WTC11 (cell line): Measurements from ENCODE around the gene FAU. TPM values are rescaled to one million over a fixed set of nuclear protein-coding genes. Genes with fewer than 3 reads are reported as not detected.

Experiments
- ELF4 ChIP-seq: sonication (generic); formaldehyde crosslinking; IDR thresholded peaks from 2 replicates; pipeline ENCODE4 v1.8.1; 2022; ENCODE audit warnings: low read depth, mild to moderate bottlenecking, moderate library complexity, missing genetic modification reagents
- ESRRA ChIP-seq: sonication (generic); formaldehyde crosslinking; IDR thresholded peaks from 2 replicates; pipeline ENCODE4 v1.8.1; 2022; ENCODE audit warnings: mild to moderate bottlenecking, missing genetic modification reagents, borderline replicate concordance
- FOXK1 ChIP-seq: sonication (generic); formaldehyde crosslinking; IDR thresholded peaks from 2 replicates; pipeline ENCODE4 v1.8.0; 2022; ENCODE audit warnings: mild to moderate bottlenecking, moderate library complexity, missing genetic modification reagents
- FOXP1 ChIP-seq: sonication (generic); formaldehyde crosslinking; IDR thresholded peaks from 2 replicates; pipeline ENCODE4 v1.8.0; 2022; ENCODE audit warnings: missing genetic modification reagents, mild to moderate bottlenecking, moderate library complexity, borderline replicate concordance
- GABPB1 ChIP-seq: sonication (generic); formaldehyde crosslinking; IDR thresholded peaks from 2 replicates; pipeline ENCODE4 v1.8.1; 2023; ENCODE audit warnings: mild to moderate bottlenecking, missing genetic modification reagents
- GRHL2 ChIP-seq: fragments of 250-450 bp; sonication (Bioruptor Pico); IDR thresholded peaks from 2 replicates; pipeline ENCODE4 v1.8.0; 2022; ENCODE audit warnings: mild to moderate bottlenecking, moderate library complexity; ENCODE audit not compliant: insufficient replicate concordance, severe bottlenecking
- HMGA2 ChIP-seq: fragments of 250-450 bp; sonication (Bioruptor Pico); IDR thresholded peaks from 2 replicates; pipeline ENCODE4 v1.4.0; 2021; ENCODE audit warnings: mild to moderate bottlenecking, moderate library complexity
- MXD4 ChIP-seq: fragments of 250-450 bp; sonication (Bioruptor Pico); IDR thresholded peaks from 2 replicates; pipeline ENCODE4 v1.8.0; 2021; ENCODE audit warnings: mild to moderate bottlenecking, moderate library complexity, borderline replicate concordance
- NFYB ChIP-seq: sonication (generic); formaldehyde crosslinking; conservative IDR thresholded peaks from 2 replicates; pipeline ENCODE4 v1.8.0; 2022; ENCODE audit warnings: low read depth, missing genetic modification reagents
- OVOL2 ChIP-seq: fragments of 250-450 bp; sonication (Bioruptor Pico); IDR thresholded peaks from 2 replicates; pipeline ENCODE4 v1.9.0; 2021; ENCODE audit warnings: mild to moderate bottlenecking, borderline replicate concordance
- SOX15 ChIP-seq: fragments of 250-450 bp; sonication (Bioruptor Pico); IDR thresholded peaks from 2 replicates; pipeline ENCODE4 v1.9.0; 2021; ENCODE audit warnings: mild to moderate bottlenecking
- TEAD1 ChIP-seq: sonication (generic); formaldehyde crosslinking; IDR thresholded peaks from 2 replicates; pipeline ENCODE4 v1.8.0; 2022; ENCODE audit warnings: mild to moderate bottlenecking, missing genetic modification reagents
- TEAD4 ChIP-seq: sonication (generic); formaldehyde crosslinking; IDR thresholded peaks from 2 replicates; pipeline ENCODE4 v1.8.0; 2022; ENCODE audit warnings: mild to moderate bottlenecking, missing genetic modification reagents
- TP53 ChIP-seq: sonication (generic); formaldehyde crosslinking; IDR thresholded peaks from 2 replicates; pipeline ENCODE4 v1.8.1; 2023; ENCODE audit warnings: mild to moderate bottlenecking, missing genetic modification reagents
- ZNF121 ChIP-seq: sonication (generic); formaldehyde crosslinking; IDR thresholded peaks from 2 replicates; pipeline ENCODE4 v1.8.0; 2023; ENCODE audit warnings: missing genetic modification reagents
- ZNF138 ChIP-seq: sonication (generic); formaldehyde crosslinking; conservative IDR thresholded peaks from 2 replicates; pipeline ENCODE4 v1.8.1; 2022; ENCODE audit warnings: mild to moderate bottlenecking, moderate library complexity, missing genetic modification reagents
- ZNF232 ChIP-seq: sonication (generic); formaldehyde crosslinking; IDR thresholded peaks from 2 replicates; pipeline ENCODE4 v1.8.0; 2022; ENCODE audit warnings: mild to moderate bottlenecking, missing genetic modification reagents
- total RNA-seq: library from RNA; stranded (reverse); gene quantifications from 3 replicates; pipeline ENCODE4 v1.2.3, GENCODE V29; 2021
- TF ChIP-seq, protein P1 (sequence below): sonication (generic); formaldehyde crosslinking; IDR thresholded peaks from 2 replicates; pipeline ENCODE4 v1.8.0; 2022; ENCODE audit warnings: mild to moderate bottlenecking, missing genetic modification reagents
- TF ChIP-seq, protein P2 (sequence below): sonication (generic); formaldehyde crosslinking; IDR thresholded peaks from 2 replicates; pipeline ENCODE4 v1.8.0; 2022; ENCODE audit warnings: mild to moderate bottlenecking, missing genetic modification reagents
- TF ChIP-seq, protein P3 (sequence below): sonication (generic); formaldehyde crosslinking; IDR thresholded peaks from 2 replicates; pipeline ENCODE4 v1.8.0; 2023; ENCODE audit warnings: missing genetic modification reagents
- TF ChIP-seq, protein P4 (sequence below): sonication (generic); formaldehyde crosslinking; conservative IDR thresholded peaks from 2 replicates; pipeline ENCODE4 v1.8.1; 2022; ENCODE audit warnings: mild to moderate bottlenecking, missing genetic modification reagents
- TF ChIP-seq, protein P5 (sequence below): sonication (generic); formaldehyde crosslinking; IDR thresholded peaks from 2 replicates; pipeline ENCODE4 v1.8.0; 2023; ENCODE audit warnings: missing genetic modification reagents, mild to moderate bottlenecking, borderline replicate concordance
- TF ChIP-seq, protein P6 (sequence below): sonication (generic); formaldehyde crosslinking; IDR thresholded peaks from 2 replicates; pipeline ENCODE4 v1.8.0; 2022; ENCODE audit warnings: mild to moderate bottlenecking, missing genetic modification reagents
- TF ChIP-seq, protein P7 (sequence below): sonication (generic); formaldehyde crosslinking; IDR thresholded peaks from 2 replicates; pipeline ENCODE4 v1.8.0; 2022; ENCODE audit warnings: mild to moderate bottlenecking, missing genetic modification reagents
- TF ChIP-seq, protein P8 (sequence below): fragments of 250-450 bp; sonication (Bioruptor Pico); IDR thresholded peaks from 2 replicates; pipeline ENCODE4 v1.9.0; 2021; ENCODE audit warnings: mild to moderate bottlenecking

FAU gene
- total RNA-seq, 1 experiment from 2014 or later = 991 TPM

DNA sequence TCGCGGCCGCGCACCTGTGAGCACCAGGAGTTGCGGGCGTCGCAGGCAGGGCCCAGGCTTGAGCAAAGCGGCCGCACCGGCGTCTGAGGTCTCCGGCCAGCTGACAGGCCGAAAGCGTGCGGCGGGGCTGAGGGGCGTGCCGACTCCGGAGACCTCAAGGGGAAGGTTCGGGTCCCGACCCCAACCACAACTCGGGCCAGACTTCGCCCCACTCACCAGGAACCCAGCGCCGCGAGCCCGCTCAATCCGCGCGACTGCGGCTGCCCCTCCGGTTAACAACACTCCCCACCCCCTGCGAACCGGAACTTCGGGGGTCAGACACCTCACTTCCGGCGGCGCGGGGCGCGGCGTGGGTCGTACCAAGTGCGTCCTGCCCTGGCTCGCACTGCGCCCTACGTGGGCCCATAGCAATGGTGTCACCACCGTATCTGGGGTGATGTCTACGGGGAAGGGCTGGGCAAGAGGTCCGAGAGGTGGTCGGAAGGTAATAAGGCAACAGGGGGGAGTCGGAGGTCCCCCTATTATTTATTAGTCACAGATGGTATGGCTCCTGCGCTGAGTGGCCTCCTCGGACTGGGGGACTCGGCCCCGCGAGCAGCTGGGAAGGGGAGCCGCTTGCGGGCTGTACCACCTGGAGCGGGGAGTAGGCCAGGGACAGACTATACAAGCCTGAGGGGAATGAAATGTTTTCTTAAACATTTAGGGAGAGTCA lies 12.5 kb upstream of the FAU start, which contains the start of gene SYVN1 (continued):
- TF ChIP-seq OVOL2 (CRISPR knock-in tag) (no peak), ZNF121 (peak; percentile 39; the same call in 1 of the 2 replicates), GABPB1 (CRISPR knock-in tag) (peak; percentile 59; the same call in 1 of the 2 replicates), HMGA2 (CRISPR knock-in tag) (peak; percentile 13; the same call in 1 of the 2 replicates), ZNF232 (0 out of 2 replicates have a peak, but pooled peaks have one; percentile 2), SOX15 (CRISPR knock-in tag) (no peak), FOXP1 (CRISPR knock-in tag) (peak; percentile 74), TEAD4 (no peak), GRHL2 (CRISPR knock-in tag) (no peak), ZNF138 (CRISPR knock-in tag) (no peak), ESRRA (CRISPR knock-in tag) (no peak), FOXK1 (CRISPR knock-in tag) (peak; percentile 92), TEAD1 (CRISPR knock-in tag) (peak; percentile 31; the same call in 1 of the 2 replicates), ELF4 (CRISPR knock-in tag) (no peak), NFYB (CRISPR knock-in tag) (no peak), MXD4 (CRISPR knock-in tag) (no peak), TP53 (CRISPR knock-in tag) (no peak)
- TF ChIP-seq, protein P1, sequence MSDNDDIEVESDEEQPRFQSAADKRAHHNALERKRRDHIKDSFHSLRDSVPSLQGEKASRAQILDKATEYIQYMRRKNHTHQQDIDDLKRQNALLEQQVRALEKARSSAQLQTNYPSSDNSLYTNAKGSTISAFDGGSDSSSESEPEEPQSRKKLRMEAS (CRISPR knock-in tag) = peak; percentile 80; the same call in 1 of the 2 replicates
- TF ChIP-seq, protein P2, sequence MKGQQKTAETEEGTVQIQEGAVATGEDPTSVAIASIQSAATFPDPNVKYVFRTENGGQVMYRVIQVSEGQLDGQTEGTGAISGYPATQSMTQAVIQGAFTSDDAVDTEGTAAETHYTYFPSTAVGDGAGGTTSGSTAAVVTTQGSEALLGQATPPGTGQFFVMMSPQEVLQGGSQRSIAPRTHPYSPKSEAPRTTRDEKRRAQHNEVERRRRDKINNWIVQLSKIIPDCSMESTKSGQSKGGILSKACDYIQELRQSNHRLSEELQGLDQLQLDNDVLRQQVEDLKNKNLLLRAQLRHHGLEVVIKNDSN = no peak
- TF ChIP-seq, protein P3, sequence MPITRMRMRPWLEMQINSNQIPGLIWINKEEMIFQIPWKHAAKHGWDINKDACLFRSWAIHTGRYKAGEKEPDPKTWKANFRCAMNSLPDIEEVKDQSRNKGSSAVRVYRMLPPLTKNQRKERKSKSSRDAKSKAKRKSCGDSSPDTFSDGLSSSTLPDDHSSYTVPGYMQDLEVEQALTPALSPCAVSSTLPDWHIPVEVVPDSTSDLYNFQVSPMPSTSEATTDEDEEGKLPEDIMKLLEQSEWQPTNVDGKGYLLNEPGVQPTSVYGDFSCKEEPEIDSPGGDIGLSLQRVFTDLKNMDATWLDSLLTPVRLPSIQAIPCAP (CRISPR knock-in tag) = 0 out of 2 replicates have a peak, but pooled peaks have one; percentile 69
- TF ChIP-seq, protein P4, sequence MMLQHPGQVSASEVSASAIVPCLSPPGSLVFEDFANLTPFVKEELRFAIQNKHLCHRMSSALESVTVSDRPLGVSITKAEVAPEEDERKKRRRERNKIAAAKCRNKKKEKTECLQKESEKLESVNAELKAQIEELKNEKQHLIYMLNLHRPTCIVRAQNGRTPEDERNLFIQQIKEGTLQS (CRISPR knock-in tag) = no peak
- TF ChIP-seq, protein P5, sequence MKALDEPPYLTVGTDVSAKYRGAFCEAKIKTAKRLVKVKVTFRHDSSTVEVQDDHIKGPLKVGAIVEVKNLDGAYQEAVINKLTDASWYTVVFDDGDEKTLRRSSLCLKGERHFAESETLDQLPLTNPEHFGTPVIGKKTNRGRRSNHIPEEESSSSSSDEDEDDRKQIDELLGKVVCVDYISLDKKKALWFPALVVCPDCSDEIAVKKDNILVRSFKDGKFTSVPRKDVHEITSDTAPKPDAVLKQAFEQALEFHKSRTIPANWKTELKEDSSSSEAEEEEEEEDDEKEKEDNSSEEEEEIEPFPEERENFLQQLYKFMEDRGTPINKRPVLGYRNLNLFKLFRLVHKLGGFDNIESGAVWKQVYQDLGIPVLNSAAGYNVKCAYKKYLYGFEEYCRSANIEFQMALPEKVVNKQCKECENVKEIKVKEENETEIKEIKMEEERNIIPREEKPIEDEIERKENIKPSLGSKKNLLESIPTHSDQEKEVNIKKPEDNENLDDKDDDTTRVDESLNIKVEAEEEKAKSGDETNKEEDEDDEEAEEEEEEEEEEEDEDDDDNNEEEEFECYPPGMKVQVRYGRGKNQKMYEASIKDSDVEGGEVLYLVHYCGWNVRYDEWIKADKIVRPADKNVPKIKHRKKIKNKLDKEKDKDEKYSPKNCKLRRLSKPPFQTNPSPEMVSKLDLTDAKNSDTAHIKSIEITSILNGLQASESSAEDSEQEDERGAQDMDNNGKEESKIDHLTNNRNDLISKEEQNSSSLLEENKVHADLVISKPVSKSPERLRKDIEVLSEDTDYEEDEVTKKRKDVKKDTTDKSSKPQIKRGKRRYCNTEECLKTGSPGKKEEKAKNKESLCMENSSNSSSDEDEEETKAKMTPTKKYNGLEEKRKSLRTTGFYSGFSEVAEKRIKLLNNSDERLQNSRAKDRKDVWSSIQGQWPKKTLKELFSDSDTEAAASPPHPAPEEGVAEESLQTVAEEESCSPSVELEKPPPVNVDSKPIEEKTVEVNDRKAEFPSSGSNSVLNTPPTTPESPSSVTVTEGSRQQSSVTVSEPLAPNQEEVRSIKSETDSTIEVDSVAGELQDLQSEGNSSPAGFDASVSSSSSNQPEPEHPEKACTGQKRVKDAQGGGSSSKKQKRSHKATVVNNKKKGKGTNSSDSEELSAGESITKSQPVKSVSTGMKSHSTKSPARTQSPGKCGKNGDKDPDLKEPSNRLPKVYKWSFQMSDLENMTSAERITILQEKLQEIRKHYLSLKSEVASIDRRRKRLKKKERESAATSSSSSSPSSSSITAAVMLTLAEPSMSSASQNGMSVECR (CRISPR knock-in tag) = peak; percentile 45; the same call in 1 of the 2 replicates
- TF ChIP-seq, protein P6, sequence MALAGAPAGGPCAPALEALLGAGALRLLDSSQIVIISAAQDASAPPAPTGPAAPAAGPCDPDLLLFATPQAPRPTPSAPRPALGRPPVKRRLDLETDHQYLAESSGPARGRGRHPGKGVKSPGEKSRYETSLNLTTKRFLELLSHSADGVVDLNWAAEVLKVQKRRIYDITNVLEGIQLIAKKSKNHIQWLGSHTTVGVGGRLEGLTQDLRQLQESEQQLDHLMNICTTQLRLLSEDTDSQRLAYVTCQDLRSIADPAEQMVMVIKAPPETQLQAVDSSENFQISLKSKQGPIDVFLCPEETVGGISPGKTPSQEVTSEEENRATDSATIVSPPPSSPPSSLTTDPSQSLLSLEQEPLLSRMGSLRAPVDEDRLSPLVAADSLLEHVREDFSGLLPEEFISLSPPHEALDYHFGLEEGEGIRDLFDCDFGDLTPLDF (CRISPR knock-in tag) = no peak
- TF ChIP-seq, protein P7, sequence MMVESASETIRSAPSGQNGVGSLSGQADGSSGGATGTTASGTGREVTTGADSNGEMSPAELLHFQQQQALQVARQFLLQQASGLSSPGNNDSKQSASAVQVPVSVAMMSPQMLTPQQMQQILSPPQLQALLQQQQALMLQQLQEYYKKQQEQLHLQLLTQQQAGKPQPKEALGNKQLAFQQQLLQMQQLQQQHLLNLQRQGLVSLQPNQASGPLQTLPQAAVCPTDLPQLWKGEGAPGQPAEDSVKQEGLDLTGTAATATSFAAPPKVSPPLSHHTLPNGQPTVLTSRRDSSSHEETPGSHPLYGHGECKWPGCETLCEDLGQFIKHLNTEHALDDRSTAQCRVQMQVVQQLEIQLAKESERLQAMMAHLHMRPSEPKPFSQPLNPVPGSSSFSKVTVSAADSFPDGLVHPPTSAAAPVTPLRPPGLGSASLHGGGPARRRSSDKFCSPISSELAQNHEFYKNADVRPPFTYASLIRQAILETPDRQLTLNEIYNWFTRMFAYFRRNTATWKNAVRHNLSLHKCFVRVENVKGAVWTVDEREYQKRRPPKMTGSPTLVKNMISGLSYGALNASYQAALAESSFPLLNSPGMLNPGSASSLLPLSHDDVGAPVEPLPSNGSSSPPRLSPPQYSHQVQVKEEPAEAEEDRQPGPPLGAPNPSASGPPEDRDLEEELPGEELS (CRISPR knock-in tag) = peak; percentile 90
- TF ChIP-seq, protein P8, sequence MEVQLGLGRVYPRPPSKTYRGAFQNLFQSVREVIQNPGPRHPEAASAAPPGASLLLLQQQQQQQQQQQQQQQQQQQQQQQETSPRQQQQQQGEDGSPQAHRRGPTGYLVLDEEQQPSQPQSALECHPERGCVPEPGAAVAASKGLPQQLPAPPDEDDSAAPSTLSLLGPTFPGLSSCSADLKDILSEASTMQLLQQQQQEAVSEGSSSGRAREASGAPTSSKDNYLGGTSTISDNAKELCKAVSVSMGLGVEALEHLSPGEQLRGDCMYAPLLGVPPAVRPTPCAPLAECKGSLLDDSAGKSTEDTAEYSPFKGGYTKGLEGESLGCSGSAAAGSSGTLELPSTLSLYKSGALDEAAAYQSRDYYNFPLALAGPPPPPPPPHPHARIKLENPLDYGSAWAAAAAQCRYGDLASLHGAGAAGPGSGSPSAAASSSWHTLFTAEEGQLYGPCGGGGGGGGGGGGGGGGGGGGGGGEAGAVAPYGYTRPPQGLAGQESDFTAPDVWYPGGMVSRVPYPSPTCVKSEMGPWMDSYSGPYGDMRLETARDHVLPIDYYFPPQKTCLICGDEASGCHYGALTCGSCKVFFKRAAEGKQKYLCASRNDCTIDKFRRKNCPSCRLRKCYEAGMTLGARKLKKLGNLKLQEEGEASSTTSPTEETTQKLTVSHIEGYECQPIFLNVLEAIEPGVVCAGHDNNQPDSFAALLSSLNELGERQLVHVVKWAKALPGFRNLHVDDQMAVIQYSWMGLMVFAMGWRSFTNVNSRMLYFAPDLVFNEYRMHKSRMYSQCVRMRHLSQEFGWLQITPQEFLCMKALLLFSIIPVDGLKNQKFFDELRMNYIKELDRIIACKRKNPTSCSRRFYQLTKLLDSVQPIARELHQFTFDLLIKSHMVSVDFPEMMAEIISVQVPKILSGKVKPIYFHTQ = no peak; the same call in 1 of the 2 replicates
